GM18526 (cell line): ENCODE results near the gene RBM26.

ENCODE experiments used
- POLR2A ChIP-seq: IDR thresholded peaks from 3 replicates; pipeline ENCODE4 v1.6.1; 2011; ENCODE audit not compliant: insufficient read length; ENCODE audit errors: extremely low read depth

RBM26 gene

GRCh38 chr13:79320433-79320832 is 85.6 kb downstream of the RBM26 start:
- TF ChIP-seq POLR2A: no peak

- TF ChIP-seq POLR2A: no peak
Observed at GRCh38 chr13:79318664-79319063, 87.4 kb downstream of the RBM26 start.

- TF ChIP-seq POLR2A: no peak
Observed at GRCh38 chr13:79317856-79318255, 88.2 kb downstream of the RBM26 start.

- TF ChIP-seq POLR2A: no peak
Observed at GRCh38 chr13:79314652-79315051, 91.4 kb downstream of the RBM26 start.

- no peak for TF ChIP-seq POLR2A
Observed at GRCh38 chr13:79312340-79312855, 93.7 kb downstream of the RBM26 start.

GRCh38 chr13:79311386-79311785 is 94.7 kb downstream of the RBM26 start:
- no peak for TF ChIP-seq POLR2A

GRCh38 chr13:79309690-79310089 is 96.4 kb downstream of the RBM26 start:
- no peak for TF ChIP-seq POLR2A

GRCh38 chr13:79307866-79308298 is 98.2 kb downstream of the RBM26 start:
- TF ChIP-seq POLR2A: no peak

- no peak for TF ChIP-seq POLR2A
Observed at GRCh38 chr13:79307433-79307861, 98.6 kb downstream of the RBM26 start.

GRCh38 chr13:79306650-79307049 is 99.4 kb downstream of the RBM26 start:
- no peak for TF ChIP-seq POLR2A

GRCh38 chr13:79297128-79297527 is 108.9 kb downstream of the RBM26 start:
- TF ChIP-seq POLR2A: no peak

GRCh38 chr13:79295906-79296706 is 109.9 kb downstream of the RBM26 start:
- TF ChIP-seq POLR2A: no peak

GRCh38 chr13:79290595-79291244 is 115.3 kb downstream of the RBM26 start:
- TF ChIP-seq POLR2A: no peak

- no peak for TF ChIP-seq POLR2A
Observed at GRCh38 chr13:79289571-79289970, 116.5 kb downstream of the RBM26 start.

GRCh38 chr13:79287939-79288795 is 117.9 kb downstream of the RBM26 start:
- TF ChIP-seq POLR2A: no peak

- no peak for TF ChIP-seq POLR2A
Observed at GRCh38 chr13:79285159-79285558, 120.9 kb downstream of the RBM26 start.

GRCh38 chr13:79283742-79284141 is 122.3 kb downstream of the RBM26 start:
- no peak for TF ChIP-seq POLR2A
